HEK293 (cell line): ENCODE measurements around the gene DIS3L.

Source experiments
- BCL11A ChIP-seq: fragments of 450-650 bp; formaldehyde crosslinking; IDR thresholded peaks from 2 replicates; pipeline ENCODE4 v1.5.1; 2016; ENCODE audit warnings: low read depth, missing biosample characterization, missing genetic modification characterization
- KLF17 ChIP-seq: fragments of 450-650 bp; formaldehyde crosslinking; IDR thresholded peaks from 2 replicates; pipeline ENCODE4 v1.5.1; 2016; ENCODE audit warnings: missing biosample characterization, missing genetic modification characterization
- MEIS1 ChIP-seq: sonication (generic); formaldehyde crosslinking; IDR thresholded peaks from 2 replicates; pipeline ENCODE4 v1.8.1; 2022; ENCODE audit warnings: missing genetic modification reagents, mild to moderate bottlenecking, borderline replicate concordance
- SALL2 ChIP-seq: fragments of 450-650 bp; formaldehyde crosslinking; IDR thresholded peaks from 2 replicates; pipeline ENCODE4 v1.5.0; 2017; ENCODE audit warnings: missing biosample characterization, mild to moderate bottlenecking, missing genetic modification characterization, borderline replicate concordance
- SCRT2 ChIP-seq: fragments of 450-650 bp; formaldehyde crosslinking; IDR thresholded peaks from 2 replicates; pipeline ENCODE4 v1.5.1; 2016; ENCODE audit warnings: missing biosample characterization, missing genetic modification characterization
- TRIM28 ChIP-seq: IDR thresholded peaks from 2 replicates; pipeline ENCODE4 v1.6.1; 2011; ENCODE audit warnings: low read length, control low read depth, borderline replicate concordance
- ZBTB10 ChIP-seq: fragments of 450-650 bp; formaldehyde crosslinking; IDR thresholded peaks from 2 replicates; pipeline ENCODE4 v1.5.1; 2016; ENCODE audit warnings: missing biosample characterization, missing genetic modification characterization
- ZNF133 ChIP-seq: fragments of 450-650 bp; formaldehyde crosslinking; IDR thresholded peaks from 2 replicates; pipeline ENCODE4 v1.5.1; 2016; ENCODE audit warnings: missing biosample characterization, missing genetic modification characterization
- ZNF157 ChIP-seq: fragments of 450-650 bp; formaldehyde crosslinking; IDR thresholded peaks from 2 replicates; pipeline ENCODE4 v1.5.1; 2016; ENCODE audit warnings: missing biosample characterization, missing genetic modification characterization
- ZNF16 ChIP-seq: fragments of 450-650 bp; formaldehyde crosslinking; IDR thresholded peaks from 2 replicates; pipeline ENCODE4 v1.5.1; 2016; ENCODE audit warnings: low read depth, missing biosample characterization, missing genetic modification characterization
- ZNF214 ChIP-seq: fragments of 450-650 bp; formaldehyde crosslinking; IDR thresholded peaks from 2 replicates; pipeline ENCODE4 v1.5.1; 2017; ENCODE audit warnings: missing biosample characterization, mild to moderate bottlenecking, missing genetic modification characterization, borderline replicate concordance
- ZNF274 ChIP-seq, 2 experiments: fragments of 200-500 bp in 1 of 2; fragments of 450-650 bp in 1 of 2; sonication (Bioruptor generic) in 1 of 2; formaldehyde crosslinking in 1 of 2; IDR thresholded peaks; 2 replicates each; pipeline versions ENCODE4 v1.5.1 to v1.6.1; 2014 to 2016; ENCODE audit warnings: borderline replicate concordance in 1 of 2, inconsistent platforms in 1 of 2, low read length in 1 of 2, missing biosample characterization in 1 of 2, missing genetic modification characterization in 1 of 2
- ZNF302 ChIP-seq: fragments of 450-650 bp; formaldehyde crosslinking; IDR thresholded peaks from 2 replicates; pipeline ENCODE4 v1.5.1; 2016; ENCODE audit warnings: missing biosample characterization, missing genetic modification characterization, low read depth
- ZNF366 ChIP-seq: fragments of 450-650 bp; formaldehyde crosslinking; conservative IDR thresholded peaks from 2 replicates; pipeline ENCODE4 v1.5.1; 2016; ENCODE audit warnings: missing biosample characterization, missing genetic modification characterization
- ZNF426 ChIP-seq: fragments of 450-650 bp; formaldehyde crosslinking; IDR thresholded peaks from 2 replicates; pipeline ENCODE4 v1.5.1; 2017; ENCODE audit warnings: missing biosample characterization, missing genetic modification characterization, mild to moderate bottlenecking, inconsistent platforms, moderate library complexity
- ZNF555 ChIP-seq: fragments of 450-650 bp; formaldehyde crosslinking; conservative IDR thresholded peaks from 2 replicates; pipeline ENCODE4 v1.5.1; 2017; ENCODE audit warnings: missing biosample characterization, mild to moderate bottlenecking, missing genetic modification characterization, inconsistent platforms
- ZNF670 ChIP-seq: fragments of 450-650 bp; formaldehyde crosslinking; IDR thresholded peaks from 2 replicates; pipeline ENCODE4 v1.5.1; 2016; ENCODE audit warnings: missing biosample characterization, missing genetic modification characterization, low read depth
- ZNF677 ChIP-seq: fragments of 450-650 bp; IDR thresholded peaks from 2 replicates; pipeline ENCODE4 v1.5.0; 2018; ENCODE audit warnings: missing biosample characterization, mild to moderate bottlenecking, missing genetic modification characterization, moderate library complexity
- ZNF692 ChIP-seq: fragments of 450-650 bp; formaldehyde crosslinking; IDR thresholded peaks from 2 replicates; pipeline ENCODE4 v1.5.1; 2016; ENCODE audit warnings: missing biosample characterization, missing genetic modification characterization
- TF ChIP-seq, protein P1 (sequence below): fragments of 450-650 bp; formaldehyde crosslinking; IDR thresholded peaks from 2 replicates; pipeline ENCODE4; 2016; ENCODE audit warnings: missing biosample characterization, missing genetic modification characterization
- TF ChIP-seq, protein P2 (sequence below): fragments of 450-650 bp; formaldehyde crosslinking; IDR thresholded peaks from 2 replicates; pipeline ENCODE4 v1.5.1; 2016; ENCODE audit warnings: missing biosample characterization, missing genetic modification characterization
- TF ChIP-seq, protein P3 (sequence below): fragments of 450-650 bp; formaldehyde crosslinking; IDR thresholded peaks from 2 replicates; pipeline ENCODE4 v1.5.1; 2017; ENCODE audit warnings: missing biosample characterization, missing genetic modification characterization
- TF ChIP-seq, protein P4 (sequence below): fragments of 450-650 bp; formaldehyde crosslinking; IDR thresholded peaks from 2 replicates; pipeline ENCODE4 v1.5.1; 2017; ENCODE audit warnings: missing biosample characterization, missing genetic modification characterization

DIS3L gene

DNA sequence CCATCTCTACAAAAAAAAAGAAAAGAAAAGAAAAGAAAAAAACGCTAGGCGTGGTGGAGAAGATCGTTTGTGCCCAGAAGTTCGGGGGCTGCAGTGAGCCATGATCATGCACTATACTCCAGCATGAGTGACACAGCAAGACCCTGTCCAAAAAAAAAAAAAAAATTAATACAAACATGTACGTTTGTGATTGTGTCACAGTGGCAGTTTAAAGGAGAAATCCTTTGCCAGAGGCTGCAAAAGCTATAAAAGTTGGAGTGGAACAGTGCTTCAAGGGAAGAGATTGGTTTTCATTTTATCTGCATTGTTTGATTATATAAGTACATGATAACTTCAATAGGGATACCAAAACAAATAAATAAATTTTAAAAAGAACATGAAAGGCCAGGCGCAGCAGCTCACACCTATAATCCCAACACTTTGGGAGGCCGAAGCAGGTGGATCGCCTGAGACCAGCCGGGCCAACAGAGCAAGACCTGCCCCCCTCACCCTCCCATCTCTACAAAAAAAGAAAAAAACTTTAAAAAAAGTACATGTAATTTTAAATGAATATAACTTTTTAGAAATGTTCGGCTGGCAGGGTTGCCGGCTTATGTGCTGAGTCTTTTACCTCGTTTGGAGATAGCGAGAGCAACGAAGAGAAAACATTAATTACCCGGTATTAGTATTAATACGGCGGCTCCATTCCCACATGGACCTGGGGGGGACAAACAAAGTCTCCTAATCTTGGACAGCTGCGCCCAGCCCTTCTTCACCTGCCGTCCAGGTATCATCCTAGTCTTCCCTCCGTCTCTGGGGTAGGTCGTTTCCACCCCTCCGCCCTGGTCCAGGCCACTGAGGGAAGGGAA is 573 bp upstream of the DIS3L start (continued):
- TF ChIP-seq, protein P1, sequence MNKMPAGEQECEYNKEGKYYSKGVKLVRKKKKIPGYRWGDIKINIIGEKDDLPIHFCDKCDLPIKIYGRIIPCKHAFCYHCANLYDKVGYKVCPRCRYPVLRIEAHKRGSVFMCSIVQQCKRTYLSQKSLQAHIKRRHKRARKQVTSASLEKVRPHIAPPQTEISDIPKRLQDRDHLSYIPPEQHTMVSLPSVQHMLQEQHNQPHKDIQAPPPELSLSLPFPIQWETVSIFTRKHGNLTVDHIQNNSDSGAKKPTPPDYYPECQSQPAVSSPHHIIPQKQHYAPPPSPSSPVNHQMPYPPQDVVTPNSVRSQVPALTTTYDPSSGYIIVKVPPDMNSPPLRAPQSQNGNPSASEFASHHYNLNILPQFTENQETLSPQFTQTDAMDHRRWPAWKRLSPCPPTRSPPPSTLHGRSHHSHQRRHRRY (tag by site-specific recombination), result no peak
- TF ChIP-seq ZBTB10 (tag by site-specific recombination), result no peak
- no peak for TF ChIP-seq SALL2 (tag by site-specific recombination)
- no peak for TF ChIP-seq ZNF302 (tag by site-specific recombination)
- no peak for TF ChIP-seq SCRT2 (tag by site-specific recombination)
- no peak for TF ChIP-seq ZNF214 (tag by site-specific recombination)
- no peak for TF ChIP-seq TRIM28
- TF ChIP-seq MEIS1 (CRISPR knock-in tag), result no peak
- TF ChIP-seq, protein P2, sequence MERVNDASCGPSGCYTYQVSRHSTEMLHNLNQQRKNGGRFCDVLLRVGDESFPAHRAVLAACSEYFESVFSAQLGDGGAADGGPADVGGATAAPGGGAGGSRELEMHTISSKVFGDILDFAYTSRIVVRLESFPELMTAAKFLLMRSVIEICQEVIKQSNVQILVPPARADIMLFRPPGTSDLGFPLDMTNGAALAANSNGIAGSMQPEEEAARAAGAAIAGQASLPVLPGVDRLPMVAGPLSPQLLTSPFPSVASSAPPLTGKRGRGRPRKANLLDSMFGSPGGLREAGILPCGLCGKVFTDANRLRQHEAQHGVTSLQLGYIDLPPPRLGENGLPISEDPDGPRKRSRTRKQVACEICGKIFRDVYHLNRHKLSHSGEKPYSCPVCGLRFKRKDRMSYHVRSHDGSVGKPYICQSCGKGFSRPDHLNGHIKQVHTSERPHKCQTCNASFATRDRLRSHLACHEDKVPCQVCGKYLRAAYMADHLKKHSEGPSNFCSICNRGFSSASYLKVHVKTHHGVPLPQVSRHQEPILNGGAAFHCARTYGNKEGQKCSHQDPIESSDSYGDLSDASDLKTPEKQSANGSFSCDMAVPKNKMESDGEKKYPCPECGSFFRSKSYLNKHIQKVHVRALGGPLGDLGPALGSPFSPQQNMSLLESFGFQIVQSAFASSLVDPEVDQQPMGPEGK (tag by site-specific recombination), result 0 out of 2 replicates have a peak, but pooled peaks have one; percentile 11
- TF ChIP-seq ZNF16, result no peak
- no peak; the same call in 1 of the 2 replicates for TF ChIP-seq KLF17 (tag by site-specific recombination)
- TF ChIP-seq ZNF157 (tag by site-specific recombination), result no peak
- peak; percentile 23; the same call in 1 of the 2 replicates for TF ChIP-seq ZNF692 (tag by site-specific recombination)
- no peak for TF ChIP-seq ZNF555 (tag by site-specific recombination)
- TF ChIP-seq, protein P3, sequence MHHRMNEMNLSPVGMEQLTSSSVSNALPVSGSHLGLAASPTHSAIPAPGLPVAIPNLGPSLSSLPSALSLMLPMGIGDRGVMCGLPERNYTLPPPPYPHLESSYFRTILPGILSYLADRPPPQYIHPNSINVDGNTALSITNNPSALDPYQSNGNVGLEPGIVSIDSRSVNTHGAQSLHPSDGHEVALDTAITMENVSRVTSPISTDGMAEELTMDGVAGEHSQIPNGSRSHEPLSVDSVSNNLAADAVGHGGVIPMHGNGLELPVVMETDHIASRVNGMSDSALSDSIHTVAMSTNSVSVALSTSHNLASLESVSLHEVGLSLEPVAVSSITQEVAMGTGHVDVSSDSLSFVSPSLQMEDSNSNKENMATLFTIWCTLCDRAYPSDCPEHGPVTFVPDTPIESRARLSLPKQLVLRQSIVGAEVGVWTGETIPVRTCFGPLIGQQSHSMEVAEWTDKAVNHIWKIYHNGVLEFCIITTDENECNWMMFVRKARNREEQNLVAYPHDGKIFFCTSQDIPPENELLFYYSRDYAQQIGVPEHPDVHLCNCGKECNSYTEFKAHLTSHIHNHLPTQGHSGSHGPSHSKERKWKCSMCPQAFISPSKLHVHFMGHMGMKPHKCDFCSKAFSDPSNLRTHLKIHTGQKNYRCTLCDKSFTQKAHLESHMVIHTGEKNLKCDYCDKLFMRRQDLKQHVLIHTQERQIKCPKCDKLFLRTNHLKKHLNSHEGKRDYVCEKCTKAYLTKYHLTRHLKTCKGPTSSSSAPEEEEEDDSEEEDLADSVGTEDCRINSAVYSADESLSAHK (tag by site-specific recombination), result no peak
- no peak for TF ChIP-seq ZNF426 (tag by site-specific recombination)
- TF ChIP-seq, protein P4, sequence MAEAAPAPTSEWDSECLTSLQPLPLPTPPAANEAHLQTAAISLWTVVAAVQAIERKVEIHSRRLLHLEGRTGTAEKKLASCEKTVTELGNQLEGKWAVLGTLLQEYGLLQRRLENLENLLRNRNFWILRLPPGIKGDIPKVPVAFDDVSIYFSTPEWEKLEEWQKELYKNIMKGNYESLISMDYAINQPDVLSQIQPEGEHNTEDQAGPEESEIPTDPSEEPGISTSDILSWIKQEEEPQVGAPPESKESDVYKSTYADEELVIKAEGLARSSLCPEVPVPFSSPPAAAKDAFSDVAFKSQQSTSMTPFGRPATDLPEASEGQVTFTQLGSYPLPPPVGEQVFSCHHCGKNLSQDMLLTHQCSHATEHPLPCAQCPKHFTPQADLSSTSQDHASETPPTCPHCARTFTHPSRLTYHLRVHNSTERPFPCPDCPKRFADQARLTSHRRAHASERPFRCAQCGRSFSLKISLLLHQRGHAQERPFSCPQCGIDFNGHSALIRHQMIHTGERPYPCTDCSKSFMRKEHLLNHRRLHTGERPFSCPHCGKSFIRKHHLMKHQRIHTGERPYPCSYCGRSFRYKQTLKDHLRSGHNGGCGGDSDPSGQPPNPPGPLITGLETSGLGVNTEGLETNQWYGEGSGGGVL (tag by site-specific recombination), result no peak
- TF ChIP-seq ZNF133, result no peak
- TF ChIP-seq ZNF670 (tag by site-specific recombination), result no peak
- no peak for TF ChIP-seq ZNF274 (IDR thresholded peaks at IDR 0.05; ENCODE audit: low read length)
- no peak for TF ChIP-seq ZNF274 (tag by site-specific recombination; IDR thresholded peaks at IDR 0.05; ENCODE audit: borderline replicate concordance)
- no peak for TF ChIP-seq BCL11A (tag by site-specific recombination)
- no peak; the same call in 1 of the 2 replicates for TF ChIP-seq ZNF366 (tag by site-specific recombination)
- TF ChIP-seq ZNF677, result no peak
